Neural cell (in vitro differentiated cells): ENCODE results near the gene TMEM131L. TPM values are rescaled to one million over a fixed set of nuclear protein-coding genes. Genes with fewer than 3 reads are reported as not detected.

Experiments
- H2AFZ ChIP-seq: fragments of 200-600, 300-800 bp; sonication (generic), shearing (Covaris generic); 2 replicates; pipeline ENCODE4 v1.6.0; 2014; ENCODE audit warnings: low read depth, mild to moderate bottlenecking, antibody characterized with exemption, low read length, moderate library complexity
- H3F3A ChIP-seq: fragments of 200-600 bp; shearing (Covaris generic); 2 replicates; pipeline ENCODE4 v1.6.1; 2016; ENCODE audit warnings: mild to moderate bottlenecking, moderate library complexity, mixed read lengths, antibody characterized with exemption, low read length; ENCODE audit not compliant: insufficient read depth, poor library complexity, severe bottlenecking
- H3K27ac ChIP-seq: fragments of 200-600, 300-800 bp; sonication (generic), shearing (Covaris generic); 2 replicates; pipeline ENCODE4 v1.5.1; 2014; ENCODE audit warnings: mild to moderate bottlenecking, low read length, moderate library complexity
- H3K27me3 ChIP-seq: fragments of 300-800, 200-600 bp; sonication (generic), shearing (Covaris generic); 2 replicates; pipeline ENCODE4 v1.6.0; 2014; ENCODE audit warnings: mild to moderate bottlenecking, low read depth, low read length, moderate library complexity; ENCODE audit not compliant: insufficient read depth
- H3K36me3 ChIP-seq: fragments of 300-800, 200-600 bp; sonication (generic), shearing (Covaris generic); 2 replicates; pipeline ENCODE4 v1.5.1; 2014; ENCODE audit warnings: mild to moderate bottlenecking, antibody characterized with exemption, low read length, moderate library complexity; ENCODE audit not compliant: insufficient read depth
- H3K4me2 ChIP-seq: fragments of 300-800, 200-600 bp; sonication (generic), shearing (Covaris generic); 2 replicates; pipeline ENCODE4 v1.6.0; 2014; ENCODE audit warnings: mild to moderate bottlenecking, low read length
- H3K4me3 ChIP-seq: fragments of 300-800, 200-600 bp; sonication (generic), shearing (Covaris generic); 2 replicates; pipeline ENCODE4 v1.5.1; 2014; ENCODE audit warnings: mild to moderate bottlenecking, low read length, moderate library complexity
- H3K79me2 ChIP-seq: fragments of 200-600 bp; shearing (Covaris generic); replicated peaks from 2 replicates; pipeline ENCODE4 v1.6.0; 2014; ENCODE audit warnings: mild to moderate bottlenecking, low read length, moderate library complexity; ENCODE audit not compliant: insufficient read depth
- H3K9ac ChIP-seq: fragments of 300-800, 200-600 bp; sonication (generic), shearing (Covaris generic); 2 replicates; pipeline ENCODE4 v1.6.1; 2016; ENCODE audit warnings: mild to moderate bottlenecking, low read length, mixed read lengths
- H3K9me2 ChIP-seq: fragments of 200-600 bp; shearing (Covaris generic); 2 replicates; pipeline ENCODE4 v1.6.1; 2016; ENCODE audit warnings: mild to moderate bottlenecking, low read length, mixed read lengths; ENCODE audit not compliant: insufficient read depth
- H3K9me3 ChIP-seq: fragments of 200-600, 300-800 bp; sonication (generic), shearing (Covaris generic); 2 replicates; pipeline ENCODE4 v1.6.1; 2016; ENCODE audit warnings: mild to moderate bottlenecking, mixed run types, low read length, moderate library complexity, mixed read lengths
- H4K20me1 ChIP-seq: fragments of 200-600 bp; shearing (Covaris generic); 2 replicates; pipeline ENCODE4 v1.6.1; 2016; ENCODE audit warnings: mild to moderate bottlenecking, mixed run types; ENCODE audit not compliant: insufficient read depth
- CTCF ChIP-seq: fragments of 450-650 bp; IDR thresholded peaks from 2 replicates; pipeline ENCODE4 v1.5.1; 2014; ENCODE audit warnings: antibody characterized with exemption, mild to moderate bottlenecking, moderate library complexity; ENCODE audit not compliant: poor library complexity, severe bottlenecking
- EP300 ChIP-seq: fragments of 450-650 bp; conservative IDR thresholded peaks from 2 replicates; pipeline ENCODE4 v1.6.1; 2014; ENCODE audit warnings: antibody characterized with exemption, mild to moderate bottlenecking, moderate library complexity; ENCODE audit not compliant: poor library complexity, severe bottlenecking
- EZH2 ChIP-seq: fragments of 200-600, 300-800 bp; shearing (Covaris generic), sonication (generic); IDR thresholded peaks from 2 replicates; pipeline ENCODE4 v1.6.1; 2014; ENCODE audit warnings: antibody characterized with exemption, low read length, borderline replicate concordance, mild to moderate bottlenecking; ENCODE audit not compliant: insufficient read depth, poor library complexity, severe bottlenecking
- MXI1 ChIP-seq: fragments of 450-650 bp; conservative IDR thresholded peaks from 2 replicates; pipeline ENCODE4 v1.6.1; 2014; ENCODE audit warnings: antibody characterized with exemption, mild to moderate bottlenecking; ENCODE audit not compliant: poor library complexity, severe bottlenecking
- RAD21 ChIP-seq: fragments of 450-650 bp; conservative IDR thresholded peaks from 2 replicates; pipeline ENCODE4 v1.6.1; 2014; ENCODE audit warnings: antibody characterized with exemption, mild to moderate bottlenecking, moderate library complexity
- REST ChIP-seq: IDR thresholded peaks from 2 replicates; pipeline ENCODE4 v1.6.1; 2012; ENCODE audit warnings: borderline replicate concordance
- SMC3 ChIP-seq: fragments of 450-650 bp; conservative IDR thresholded peaks from 2 replicates; pipeline ENCODE4 v1.6.1; 2014; ENCODE audit warnings: antibody characterized with exemption, mild to moderate bottlenecking, moderate library complexity; ENCODE audit not compliant: poor library complexity
- TAF1 ChIP-seq: IDR thresholded peaks from 2 replicates; pipeline ENCODE4 v1.6.1; 2012; ENCODE audit warnings: low read depth
- polyA plus RNA-seq: library from polyadenylated mRNA; depleted of rRNA; stranded (reverse); fragments of >200 nt; gene quantifications from 2 replicates; pipeline ENCODE4 v1.2.3, GENCODE V29; 2014

The TMEM131L gene
- polyA plus RNA-seq, 1 donor from 2014 or later = 11.1 TPM

- H3K27ac ChIP-seq = no peak overlapping the region
- H3K4me3 ChIP-seq = no peak overlapping the region
- H3K79me2 ChIP-seq = peaks cover 7% of the 10 kb centered on the region
- TF ChIP-seq MXI1 = no peak
- no peak for TF ChIP-seq SMC3
- TF ChIP-seq EZH2 = no peak
- no peak for TF ChIP-seq RAD21
- TF ChIP-seq EP300 = no peak
- no peak for TF ChIP-seq CTCF
- TF ChIP-seq TAF1 = no peak
- no peak for TF ChIP-seq REST
- no peaks in the 10 kb centered on the region for H3K9me3 ChIP-seq
- H3K27me3 ChIP-seq = no peaks in the 10 kb centered on the region
- peaks cover 6% of the 10 kb centered on the region for H3K36me3 ChIP-seq
- no peaks in the 10 kb centered on the region for H4K20me1 ChIP-seq
- H3F3A ChIP-seq = no peaks in the 10 kb centered on the region
- no peak overlapping the region for H2AFZ ChIP-seq
- no peak overlapping the region for H3K4me2 ChIP-seq
- no peaks in the 10 kb centered on the region for H3K9me2 ChIP-seq
- no peak overlapping the region for H3K9ac ChIP-seq
Measured at GRCh38 chr4:153560908-153561307, 94.7 kb downstream of the TMEM131L start.

GRCh38 chr4:153564630-153565525, 98.7 kb downstream of the TMEM131L start:
- H3K27ac ChIP-seq = peak overlapping the region; percentile 11
- no peak overlapping the region for H3K4me2 ChIP-seq
- no peaks in the 10 kb centered on the region for H4K20me1 ChIP-seq
- H2AFZ ChIP-seq = no peak overlapping the region
- no peaks in the 10 kb centered on the region for H3F3A ChIP-seq
- H3K27me3 ChIP-seq = no peaks in the 10 kb centered on the region
- peaks cover 4% of the 10 kb centered on the region for H3K79me2 ChIP-seq
- H3K9me3 ChIP-seq = no peaks in the 10 kb centered on the region
- no peaks in the 10 kb centered on the region for H3K9me2 ChIP-seq
- H3K4me3 ChIP-seq = no peak overlapping the region
- TF ChIP-seq EP300 (no peak), EZH2 (no peak)
- H3K36me3 ChIP-seq = no peaks in the 10 kb centered on the region
- H3K9ac ChIP-seq = no peak overlapping the region
